Activated CD8-positive, alpha-beta T cell treated with anti-CD3 and anti-CD28 coated beads, Interleukin-2, amount 10 ng/mL, durations not matched to agents 7 days and 5 days (primary cell): Measurements from ENCODE around the gene STK26. TPM values are rescaled to one million over a fixed set of nuclear protein-coding genes. Genes with fewer than 3 reads are reported as not detected.

Experiments used
- ATAC-seq: fragments of 150-1000 bp; cut with Tn5 transposase; one replicate; pipeline ENCODE4 v1.10.0; 2021; ENCODE audit warnings: moderate library complexity
- CTCF ChIA-PET: fragments of 350-600 bp; sonication (Branson Sonifier 250); formaldehyde crosslinking; loops from one replicate; lab custom pipeline; 2021; ENCODE audit warnings: antibody characterized with exemption; lab: Charles Lee
- POLR2A ChIA-PET: fragments of 350-600 bp; sonication (Branson Sonifier 250); formaldehyde crosslinking; loops from one replicate; lab custom pipeline; 2021; ENCODE audit warnings: antibody characterized with exemption; lab: Charles Lee
- DNase-seq: peaks from one replicate; pipeline ENCODE4 v3.0.0-alpha.2; 2020
- H3K27ac Mint-ChIP-seq: one replicate; pipeline ENCODE4 v1.8.0; 2021; ENCODE audit warnings: mild to moderate bottlenecking, mixed read lengths
- H3K27me3 Mint-ChIP-seq: one replicate; pipeline ENCODE4 v1.8.0; 2021; ENCODE audit warnings: low read depth, mixed read lengths
- H3K36me3 Mint-ChIP-seq: one replicate; pipeline ENCODE4 v1.8.0; 2021; ENCODE audit warnings: low read depth, mixed read lengths
- H3K4me1 Mint-ChIP-seq: one replicate; pipeline ENCODE4 v1.8.0; 2021; ENCODE audit warnings: low read depth, mixed read lengths
- H3K4me3 Mint-ChIP-seq: one replicate; pipeline ENCODE4 v1.8.0; 2021; ENCODE audit warnings: mild to moderate bottlenecking, mixed read lengths
- H3K9me3 Mint-ChIP-seq: one replicate; pipeline ENCODE4 v1.8.0; 2022; ENCODE audit warnings: mixed read lengths; ENCODE audit not compliant: insufficient read depth
- total RNA-seq, 2 experiments: library from RNA; stranded (reverse); gene quantifications; one replicate each; pipeline ENCODE4 v1.2.3, GENCODE V29; 2021

The STK26 gene
- total RNA-seq, 2 experiments from 2014 or later, result 56.0 to 60.2 TPM

- Mint-ChIP-seq H3K9me3 (no peaks in the 10 kb centered on the region), H3K36me3 (no peaks in the 10 kb centered on the region), H3K4me1 (peaks cover 20% of the 10 kb centered on the region), H3K27me3 (no peaks in the 10 kb centered on the region), H3K4me3 (no peak overlapping the region), H3K27ac (no peak overlapping the region)
- ATAC-seq (no peak), DNase-seq (no peak)
- ChIA-PET CTCF (no interaction called here), POLR2A (no interaction called here)
Observed at GRCh38 chrX:132015875-132016274, 7.2 kb upstream of the STK26 start.

GRCh38 chrX:132016628-132017430, 6.3 kb upstream of the STK26 start:
- Mint-ChIP-seq H3K4me3 (peak overlapping the region; percentile 46), H3K36me3 (no peaks in the 10 kb centered on the region), H3K27ac (peak overlapping the region; percentile 83), H3K4me1 (peaks cover 28% of the 10 kb centered on the region), H3K27me3 (no peaks in the 10 kb centered on the region), H3K9me3 (no peaks in the 10 kb centered on the region)
- CTCF ChIA-PET, result interaction anchor here (1.2 to 2.3 kb wide), 2 partner anchors 8 to 175 kb away, joined by 4 to 7 read pairs; no protein-coding TSS in a partner anchor
- no peak for ATAC-seq
- DNase-seq, result no peak
- POLR2A ChIA-PET, result no interaction called here

GRCh38 chrX:132017431-132018185, 5.5 kb upstream of the STK26 start:
- Mint-ChIP-seq H3K27ac (peak overlapping the region; percentile 83), H3K27me3 (no peaks in the 10 kb centered on the region), H3K4me3 (peak overlapping the region; percentile 46), H3K4me1 (peaks cover 28% of the 10 kb centered on the region), H3K9me3 (no peaks in the 10 kb centered on the region), H3K36me3 (no peaks in the 10 kb centered on the region)
- DNase-seq (no peak), ATAC-seq (no peak)
- POLR2A ChIA-PET, result interaction anchor here (0.7 kb wide), 1 partner anchor 30 kb away, joined by 3 read pairs; no protein-coding TSS in a partner anchor
- CTCF ChIA-PET, result interaction anchor here (1.0 to 2.3 kb wide), 3 partner anchors 9 to 176 kb away, joined by 3 to 7 read pairs (median 4); no protein-coding TSS in a partner anchor

GRCh38 chrX:132022198-132022966, 720 bp upstream of the STK26 start:
- Mint-ChIP-seq H3K4me1 (peaks cover 38% of the 10 kb centered on the region), H3K4me3 (peak overlapping the region; percentile 91)
- CTCF ChIA-PET, result interaction anchor here (0.5 to 1.3 kb wide), 3 partner anchors 15 to 180 kb away, joined by 3 to 4 read pairs (median 3); no protein-coding TSS in a partner anchor

GRCh38 chrX:132023896-132024386, 839 bp downstream of the STK26 start:
- Mint-ChIP-seq H3K9me3 (no peaks in the 10 kb centered on the region), H3K27ac (peak overlapping the region; percentile 94), H3K4me3 (peak overlapping the region; percentile 91), H3K36me3 (peaks cover 19% of the 10 kb centered on the region), H3K27me3 (no peaks in the 10 kb centered on the region), H3K4me1 (peaks cover 43% of the 10 kb centered on the region)
- ATAC-seq (peak; percentile 43), DNase-seq (peak; percentile 66)
- ChIA-PET CTCF (interaction anchor here (0.9 to 1.1 kb wide), 4 partner anchors 10 to 195 kb away, joined by 3 to 4 read pairs (median 4); partner anchors contain the start of gene RAP2C), POLR2A (interaction anchor here (0.6 to 1.5 kb wide), 9 partner anchors 9 to 1685 kb away, joined by 3 to 9 read pairs (median 4); partner anchors contain the start of gene RAP2C)

More at GRCh38 chrX:132022198-132022966, 720 bp upstream of the STK26 start:
- peaks cover 6% of the 10 kb centered on the region for H3K36me3 Mint-ChIP-seq
- DNase-seq (peak; percentile 28), ATAC-seq (peak; percentile 37)
- POLR2A ChIA-PET, result interaction anchor here (0.6 to 1.5 kb wide), 11 partner anchors 11 to 1717 kb away, joined by 3 to 5 read pairs (median 3); no protein-coding TSS in a partner anchor
- H3K9me3 Mint-ChIP-seq, result no peaks in the 10 kb centered on the region
- H3K27ac Mint-ChIP-seq, result peak overlapping the region; percentile 94
- H3K27me3 Mint-ChIP-seq, result no peaks in the 10 kb centered on the region

- Mint-ChIP-seq H3K36me3 (peaks cover 23% of the 10 kb centered on the region), H3K4me1 (peaks cover 51% of the 10 kb centered on the region), H3K27ac (peak overlapping the region; percentile 88), H3K27me3 (no peaks in the 10 kb centered on the region), H3K4me3 (peak overlapping the region; percentile 91), H3K9me3 (no peaks in the 10 kb centered on the region)
- DNase-seq (no peak), ATAC-seq (no peak)
- POLR2A ChIA-PET, result no interaction called here
- CTCF ChIA-PET, result interaction anchor here (0.9 to 1.1 kb wide), 2 partner anchors 8 to 67 kb away, joined by 3 read pairs; no protein-coding TSS in a partner anchor
Observed at GRCh38 chrX:132025041-132025440, 1.9 kb downstream of the STK26 start.

GRCh38 chrX:132030264-132030663, 7.2 kb downstream of the STK26 start:
- peaks cover 75% of the 10 kb centered on the region for H3K4me1 Mint-ChIP-seq
- DNase-seq (no peak), ATAC-seq (no peak)
- no peaks in the 10 kb centered on the region for H3K9me3 Mint-ChIP-seq
- H3K27ac Mint-ChIP-seq, result peak overlapping the region; percentile 76
- H3K36me3 Mint-ChIP-seq, result peaks cover 38% of the 10 kb centered on the region
- H3K27me3 Mint-ChIP-seq, result no peaks in the 10 kb centered on the region
- CTCF ChIA-PET, result no interaction called here
- POLR2A ChIA-PET, result no interaction called here
- H3K4me3 Mint-ChIP-seq, result no peak overlapping the region

- CTCF ChIA-PET, result no interaction called here
- Mint-ChIP-seq H3K4me3 (peak overlapping the region; percentile 15), H3K27ac (peak overlapping the region; percentile 59), H3K4me1 (peaks cover 72% of the 10 kb centered on the region), H3K9me3 (no peaks in the 10 kb centered on the region), H3K27me3 (no peaks in the 10 kb centered on the region), H3K36me3 (peaks cover 43% of the 10 kb centered on the region)
- no peak for DNase-seq
- ATAC-seq, result peak; percentile 63
- POLR2A ChIA-PET, result interaction anchor here (0.6 kb wide), 1 partner anchor 449 kb away, joined by 3 read pairs; no protein-coding TSS in a partner anchor
Observed at GRCh38 chrX:132031867-132032266, 8.8 kb downstream of the STK26 start.

GRCh38 chrX:132033166-132033565, 10.1 kb downstream of the STK26 start:
- Mint-ChIP-seq H3K36me3 (peaks cover 36% of the 10 kb centered on the region), H3K4me1 (peaks cover 67% of the 10 kb centered on the region), H3K4me3 (no peak overlapping the region), H3K27me3 (no peaks in the 10 kb centered on the region), H3K27ac (no peak overlapping the region), H3K9me3 (no peaks in the 10 kb centered on the region)
- ChIA-PET CTCF (interaction anchor here (1.2 to 1.5 kb wide), 2 partner anchors 9 to 38 kb away, joined by 3 to 4 read pairs; no protein-coding TSS in a partner anchor), POLR2A (interaction anchor here (0.7 to 1.5 kb wide), 2 partner anchors 9 to 10 kb away, joined by 4 to 5 read pairs; partner anchors contain the start of gene STK26)
- no peak for ATAC-seq
- no peak for DNase-seq

- DNase-seq, result no peak
- ChIA-PET CTCF (no interaction called here), POLR2A (no interaction called here)
- no peaks in the 10 kb centered on the region for H3K9me3 Mint-ChIP-seq
- peaks cover 53% of the 10 kb centered on the region for H3K4me1 Mint-ChIP-seq
- H3K36me3 Mint-ChIP-seq, result peaks cover 24% of the 10 kb centered on the region
- H3K27ac Mint-ChIP-seq, result no peak overlapping the region
- H3K4me3 Mint-ChIP-seq, result no peak overlapping the region
- no peak for ATAC-seq
- H3K27me3 Mint-ChIP-seq, result no peaks in the 10 kb centered on the region
Observed at GRCh38 chrX:132034648-132035047, 11.5 kb downstream of the STK26 start.
